Measurements from ENCODE around the gene VMA21.

The VMA21 gene

GRCh38 chrX:151396825-151397740 is at the start of gene VMA21:
TSS of gene VMA21 (plus strand) at chrX:151397206. CDS start at chrX:151397309, 103 bp downstream.
- DNase-seq (ENCODE audit: low spot score), result peak; percentile 70

GRCh38 chrX:151359341-151359740 is 37.7 kb upstream of the VMA21 start:
- no peak for DNase-seq (ENCODE audit: low spot score)

DNA sequence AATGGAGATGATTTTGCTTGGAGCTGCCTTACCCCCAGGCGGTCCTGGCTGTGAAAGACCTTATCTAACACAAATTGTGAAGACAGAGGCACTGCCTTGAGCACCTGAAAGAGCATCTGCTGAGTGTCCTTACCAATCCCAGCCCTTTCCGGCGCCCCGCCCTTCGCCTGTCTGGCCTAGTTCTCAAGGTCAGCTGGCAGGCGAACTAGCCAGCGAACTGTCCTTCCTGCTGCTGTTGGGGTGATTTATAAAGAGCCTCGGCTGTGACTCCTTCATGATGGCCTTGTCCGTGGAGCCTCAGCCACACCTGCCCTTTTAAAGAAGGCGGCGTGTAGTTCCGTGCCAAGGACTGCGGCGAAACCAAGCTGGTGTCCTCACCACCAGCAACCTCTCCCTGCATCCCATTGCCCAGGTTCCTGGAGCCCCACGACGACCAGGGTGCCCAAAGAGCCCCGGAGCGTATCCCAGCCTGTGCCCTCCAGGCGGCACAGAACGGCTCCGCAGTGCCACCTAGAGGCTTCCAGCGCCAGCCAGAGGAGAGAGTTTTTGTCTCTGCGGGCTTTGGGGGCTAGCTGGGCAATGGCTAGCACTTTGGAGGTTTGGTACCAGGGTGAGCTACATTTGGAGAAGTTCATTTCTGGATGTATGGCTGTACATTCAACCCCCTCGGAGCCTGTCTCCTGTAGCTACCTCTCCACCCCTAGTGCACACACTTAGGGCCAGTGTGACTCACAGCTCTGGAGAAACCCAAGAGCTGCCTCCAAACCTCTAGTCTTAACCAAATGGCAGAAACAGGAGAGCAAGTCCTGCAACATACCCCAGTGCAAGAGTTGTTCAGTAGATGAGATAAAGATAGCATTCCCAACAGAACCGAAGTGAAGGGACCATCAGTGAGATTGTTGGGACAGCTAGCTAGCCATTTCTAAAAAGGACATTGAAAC is 36.8 kb upstream of the VMA21 start:
- DNase-seq (ENCODE audit: low spot score), result peak; percentile 21

GRCh38 chrX:151363316-151363715 is 33.7 kb upstream of the VMA21 start:
- no peak for DNase-seq (ENCODE audit: low spot score)

- DNase-seq (ENCODE audit: low spot score), result no peak
These were observed 31.4 kb upstream of the VMA21 start for GRCh38 chrX:151365579-151365978.

DNA sequence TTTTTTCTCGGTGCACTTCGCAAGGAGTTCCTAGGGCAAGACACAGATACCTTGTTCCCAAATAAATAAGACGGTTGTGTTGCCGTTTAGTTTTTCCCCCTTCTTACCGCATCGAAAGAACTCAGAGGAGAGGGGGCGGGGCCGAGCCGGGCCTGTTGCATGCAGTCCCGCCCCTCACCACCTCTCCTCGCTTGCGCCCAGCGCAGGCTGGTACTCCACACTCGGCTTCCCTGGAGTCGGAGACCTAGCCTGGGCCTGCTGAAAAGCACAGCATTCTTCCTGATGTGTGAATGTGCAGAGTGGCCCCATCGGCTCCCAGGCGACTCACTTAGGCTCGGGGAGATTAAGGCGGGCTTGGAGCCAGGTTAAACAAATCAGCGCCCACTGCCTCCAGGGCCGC is 26.1 kb upstream of the VMA21 start:
- DNase-seq (ENCODE audit: low spot score), result no peak

GRCh38 chrX:151384807-151385206 is 12.2 kb upstream of the VMA21 start:
- no peak for DNase-seq (ENCODE audit: low spot score)

GRCh38 chrX:151386838-151387459 is 10.1 kb upstream of the VMA21 start:
- no peak for DNase-seq (ENCODE audit: low spot score)

DNA sequence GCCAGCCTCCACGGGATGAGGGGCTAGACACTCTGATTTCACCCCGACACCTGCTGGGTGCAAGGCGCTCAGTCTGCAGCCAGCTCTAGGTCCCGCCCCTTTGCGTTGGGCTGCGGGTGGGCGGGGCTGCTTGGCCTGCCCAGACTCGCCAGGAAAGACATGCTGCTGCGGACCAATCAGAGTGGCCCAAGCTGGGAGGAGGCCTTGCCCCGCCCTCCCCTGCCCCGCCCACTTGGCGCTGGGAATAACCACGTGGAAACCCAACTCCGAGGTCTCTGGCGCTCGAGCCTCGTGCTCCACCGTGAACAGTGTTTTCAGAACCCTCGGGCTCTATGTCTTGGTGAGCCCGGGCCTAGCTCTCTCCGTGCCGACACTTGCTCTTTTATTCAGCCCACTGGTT is 5.3 kb upstream of the VMA21 start:
- no peak for DNase-seq (ENCODE audit: low spot score)

DNA sequence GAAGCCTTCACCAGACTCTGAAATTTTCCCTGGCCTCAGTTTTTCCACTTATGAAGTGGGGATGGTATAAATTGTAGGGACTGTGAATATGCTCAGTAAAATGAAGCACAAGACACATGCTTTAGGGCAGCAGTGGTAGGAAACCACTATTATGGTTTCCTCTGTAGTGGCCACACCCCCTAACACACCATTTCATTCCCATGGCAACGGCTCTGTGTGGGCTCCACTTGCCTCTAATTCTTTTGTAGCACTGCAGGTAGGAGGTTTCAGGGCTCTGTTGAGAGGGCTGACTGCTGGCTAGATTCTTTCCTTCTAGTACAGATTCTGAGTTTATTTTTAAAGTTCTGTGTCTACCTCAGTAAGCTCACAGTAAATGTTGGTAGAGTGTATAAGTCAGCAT is 3.5 kb upstream of the VMA21 start:
- no peak for DNase-seq (ENCODE audit: low spot score)

GRCh38 chrX:151396042-151396824 is 773 bp upstream of the VMA21 start:
- no peak for DNase-seq (ENCODE audit: low spot score)

GRCh38 chrX:151397741-151398070 is 700 bp downstream of the VMA21 start:
- DNase-seq (ENCODE audit: low spot score), result no peak

DNA sequence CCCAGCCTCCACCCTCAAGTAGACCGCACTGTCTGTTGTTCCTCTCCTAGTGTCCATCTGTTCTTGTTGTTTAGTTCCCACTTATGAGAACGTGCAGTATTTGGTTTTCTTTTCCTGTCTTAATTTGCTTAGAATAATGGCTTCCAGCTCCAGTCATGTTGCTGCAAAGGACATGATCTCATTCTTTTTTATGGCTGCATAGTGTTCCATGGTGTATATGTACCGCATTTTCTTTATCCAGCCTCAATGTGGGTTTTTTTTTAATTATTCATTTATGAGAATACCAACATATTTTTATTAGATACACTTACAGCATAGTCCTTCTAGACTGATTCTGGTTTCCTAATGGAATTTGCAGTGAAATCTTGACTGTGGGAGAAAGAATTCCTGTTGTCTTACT is 1.3 kb downstream of the VMA21 start:
- DNase-seq (ENCODE audit: low spot score), result no peak

GRCh38 chrX:151402719-151403390 is 5.8 kb downstream of the VMA21 start:
- no peak for DNase-seq (ENCODE audit: low spot score)

GRCh38 chrX:151416579-151416978 is 19.6 kb downstream of the VMA21 start:
- DNase-seq (ENCODE audit: low spot score), result no peak

DNA sequence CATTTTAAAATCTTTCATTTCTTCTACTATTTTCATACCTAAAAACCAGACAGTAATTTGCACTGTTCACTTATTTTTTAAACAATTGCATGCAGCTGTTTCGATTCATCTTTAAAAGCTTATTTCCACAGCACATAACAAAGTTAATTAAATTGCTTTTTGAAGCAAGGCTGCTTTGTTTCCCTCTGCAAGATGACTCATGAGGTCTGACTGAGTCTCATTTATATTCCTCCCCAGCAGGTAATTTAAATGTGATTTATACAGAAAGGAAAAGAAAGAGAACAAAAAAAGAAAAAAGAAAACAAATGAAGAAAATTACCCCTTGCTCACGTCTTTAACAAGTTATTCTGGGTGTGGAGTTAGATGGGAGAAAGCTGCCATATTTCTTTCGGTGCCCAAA is 22.8 kb downstream of the VMA21 start:
- no peak for DNase-seq (ENCODE audit: low spot score)

GRCh38 chrX:151424505-151424904 is 27.5 kb downstream of the VMA21 start:
- DNase-seq (ENCODE audit: low spot score), result no peak

DNA sequence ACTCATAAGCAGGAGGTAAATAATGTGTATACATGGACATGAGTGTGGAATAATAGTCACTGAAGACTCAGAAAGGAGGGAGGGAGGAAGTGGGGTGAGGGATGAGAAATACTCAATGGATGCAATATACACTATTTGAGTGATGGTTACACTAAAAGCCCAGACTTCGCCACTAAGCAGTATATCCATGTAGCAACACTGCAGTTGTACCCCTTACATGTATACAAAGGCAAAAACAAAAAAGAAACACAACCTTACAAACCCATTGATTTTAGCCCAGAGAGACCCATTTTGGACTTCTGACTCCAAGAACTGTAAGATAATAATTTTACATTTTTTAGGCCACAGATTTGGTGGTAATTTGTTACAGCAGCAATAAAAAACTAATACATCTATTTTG is 51.5 kb downstream of the VMA21 start:
- no peak for DNase-seq (ENCODE audit: low spot score)

DNA sequence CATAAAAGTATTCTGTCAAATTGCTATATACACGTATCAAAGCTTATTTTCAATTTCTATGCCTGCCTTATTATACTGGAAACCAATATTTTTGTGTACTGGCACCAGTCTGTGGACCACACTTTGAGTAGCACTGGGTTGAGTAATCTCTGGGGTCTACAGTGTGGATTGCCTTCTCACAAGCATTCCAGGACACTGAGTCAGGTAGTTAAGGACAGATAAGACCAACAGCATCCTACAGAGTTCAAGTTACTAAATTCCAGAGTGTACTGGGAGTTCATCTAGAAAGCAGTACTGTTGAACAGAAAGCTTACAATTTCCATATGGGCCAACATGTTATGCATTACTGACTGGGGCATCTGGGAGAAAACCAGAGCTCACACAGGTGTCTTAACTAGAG is 61.8 kb downstream of the VMA21 start:
- no peak for DNase-seq (ENCODE audit: low spot score)

All from HuH-7 (cell line).